Adrenal gland (tissue), 5 donors: ENCODE results near the gene PSD.

ENCODE experiments used
- CTCF ChIP-seq, 6 experiments: fragments of 450-650 bp in 4 of 6; fragments of 200-600 bp in 2 of 6; sonication (generic) in 1 of 6; IDR thresholded peaks; 1 replicate in 5 of 6; 2 replicates in 1 of 6; pipeline versions ENCODE4 v1.5.1 to v1.8.0; 2016 to 2021; ENCODE audit warnings: antibody characterized with exemption in 6 of 6, mild to moderate bottlenecking in 2 of 6, moderate library complexity in 1 of 6
- POLR2A ChIP-seq, 2 donors: fragments of 450-650 bp; IDR thresholded peaks; one replicate each; pipeline ENCODE4 v1.6.1; 2017; ENCODE audit warnings: antibody characterized with exemption in 2 of 2, mild to moderate bottlenecking in 2 of 2, moderate library complexity in 1 of 2
- donor health status: DM: no; HTN: no; CAD: no.

GRCh38 chr10:102405632-102406031 lies 13.0 kb downstream of the PSD start:
- TF ChIP-seq CTCF (IDR thresholded peaks at IDR 0.05) (no peak), POLR2A (IDR thresholded peaks at IDR 0.05) (no peak)
